OCI-LY3 (cell line): Measurements from ENCODE around the gene C4orf36.

ENCODE experiments used
- CTCF ChIP-seq: fragments of 200-600, 300-600 bp; sonication (generic); IDR thresholded peaks from 2 replicates; pipeline ENCODE4 v1.5.1; 2014; ENCODE audit warnings: antibody characterized with exemption, low read length, low read depth
- EZH2phosphoT487 ChIP-seq: fragments of 200-600 bp; shearing (Covaris generic); IDR thresholded peaks from 2 replicates; pipeline ENCODE4 v1.6.1; 2018; ENCODE audit warnings: antibody characterized with exemption, mixed run types, low read depth

- TF ChIP-seq CTCF (no peak), EZH2phosphoT487 (no peak)
Observed at GRCh38 chr4:86846921-86847320, 45.3 kb downstream of the C4orf36 start.
